Activated naive CD4-positive, alpha-beta T cell treated with anti-CD3 and anti-CD28 coated beads, Interleukin-2, amount 10 ng/mL, durations not matched to agents 7 days and 5 days (primary cell): ENCODE results near the gene LAMA5.

Experiments
- CTCF ChIA-PET: fragments of 350-600 bp; sonication (Branson Sonifier 250); formaldehyde crosslinking; loops from one replicate; lab custom pipeline; 2021; ENCODE audit warnings: antibody characterized with exemption; lab: Charles Lee
- DNase-seq: peaks from one replicate; pipeline ENCODE4 v3.0.0-alpha.2; 2020
- H3K27ac Mint-ChIP-seq: one replicate; pipeline ENCODE4 v1.8.0; 2021; ENCODE audit warnings: mild to moderate bottlenecking, moderate library complexity, mixed read lengths
- H3K27me3 Mint-ChIP-seq: one replicate; pipeline ENCODE4 v1.8.0; 2021; ENCODE audit warnings: mild to moderate bottlenecking, mixed read lengths
- H3K36me3 Mint-ChIP-seq: one replicate; pipeline ENCODE4 v1.8.0; 2021; ENCODE audit warnings: mixed read lengths
- H3K4me1 Mint-ChIP-seq: one replicate; pipeline ENCODE4 v1.8.0; 2021; ENCODE audit warnings: mixed read lengths
- H3K4me3 Mint-ChIP-seq: one replicate; pipeline ENCODE4 v1.8.0; 2021; ENCODE audit warnings: mild to moderate bottlenecking, moderate library complexity, mixed read lengths
- H3K9me3 Mint-ChIP-seq: one replicate; pipeline ENCODE4 v1.8.0; 2021; ENCODE audit warnings: mixed read lengths

The LAMA5 gene

DNA sequence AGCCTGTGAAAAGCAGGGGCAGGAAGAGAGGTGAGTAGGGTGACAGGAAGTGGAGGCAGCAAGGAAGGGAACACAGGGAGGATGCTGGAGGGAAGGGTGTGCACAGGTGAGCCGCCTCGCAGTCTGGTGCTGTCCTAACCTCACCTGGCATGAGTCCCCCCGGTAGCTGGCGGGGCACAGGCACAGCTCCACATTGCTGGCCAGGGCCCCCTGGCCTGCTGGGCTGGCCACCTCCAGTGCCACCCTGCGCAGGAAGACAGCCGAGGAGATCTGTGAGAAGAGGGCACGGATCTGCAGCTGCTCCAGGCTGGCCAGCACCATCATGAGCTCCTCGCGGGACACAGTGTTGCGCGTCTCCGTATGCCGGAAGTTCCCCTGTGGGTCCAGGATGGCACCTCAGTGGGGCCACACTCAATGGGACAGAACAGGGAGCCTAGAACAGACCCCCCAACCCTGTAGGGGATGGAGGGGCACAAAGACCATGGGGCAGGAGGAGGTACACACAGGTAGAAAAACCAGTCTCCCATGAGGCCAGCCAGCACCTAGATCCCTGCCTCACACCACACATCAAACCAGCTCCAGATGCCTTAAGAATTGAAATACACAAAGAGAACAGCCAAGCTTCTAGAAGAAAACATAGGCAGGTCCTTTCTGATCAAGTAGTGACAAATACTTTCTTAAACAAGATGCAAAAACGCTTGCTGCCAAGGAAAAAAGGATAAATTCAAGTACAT is 41.8 kb downstream of the LAMA5 start:
- no peaks in the 10 kb centered on the region for H3K4me1 Mint-ChIP-seq
- H3K9me3 Mint-ChIP-seq = no peaks in the 10 kb centered on the region
- CTCF ChIA-PET = no interaction called here
- no peaks in the 10 kb centered on the region for H3K27me3 Mint-ChIP-seq
- H3K27ac Mint-ChIP-seq = no peak overlapping the region
- H3K4me3 Mint-ChIP-seq = no peak overlapping the region
- no peaks in the 10 kb centered on the region for H3K36me3 Mint-ChIP-seq
- no peak for DNase-seq

DNA sequence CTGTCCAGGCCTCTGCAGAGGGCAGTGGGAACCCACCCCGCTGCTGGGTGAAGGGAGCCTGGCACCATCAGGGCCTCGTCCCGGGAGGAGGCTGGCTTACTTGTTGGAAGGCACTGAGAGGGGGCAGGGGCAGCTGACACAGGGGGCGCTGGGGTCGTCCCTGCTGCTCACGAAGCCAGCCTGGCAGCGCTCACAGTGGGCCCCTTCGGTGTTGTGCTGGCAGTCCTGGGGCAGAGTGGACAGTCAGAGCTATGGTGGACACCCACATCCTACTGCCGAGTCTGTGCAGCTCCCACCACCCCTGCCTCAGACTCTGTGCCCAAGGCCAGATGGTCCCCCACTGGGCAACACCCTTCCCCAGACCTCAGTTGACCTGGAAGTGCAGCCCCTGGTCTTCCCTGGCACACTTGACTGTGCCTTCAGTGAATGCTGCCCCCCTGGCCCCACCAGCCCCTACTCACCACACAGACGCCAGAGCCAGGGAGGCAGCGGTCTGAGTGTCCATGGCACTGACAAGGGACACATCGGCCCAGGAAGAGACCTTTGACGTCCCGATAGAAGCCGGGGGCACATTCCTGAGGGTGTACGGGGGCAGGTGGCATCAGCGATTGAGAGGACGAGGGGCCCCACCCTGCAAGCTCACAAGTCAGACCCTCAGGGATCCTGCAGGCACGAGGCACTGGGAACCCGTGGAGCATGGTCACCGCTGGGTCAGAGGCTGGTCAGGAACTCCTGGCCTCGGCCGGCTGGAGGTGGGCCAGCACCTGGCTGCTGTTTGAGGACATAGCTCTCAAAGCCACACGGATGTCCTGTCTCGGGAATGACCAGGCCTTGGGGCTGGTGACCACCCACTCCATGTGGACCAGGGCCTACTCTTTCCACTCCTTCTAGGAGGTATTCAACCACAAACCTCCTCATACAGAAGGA is 42.9 kb downstream of the LAMA5 start:
- Mint-ChIP-seq H3K27me3 (no peaks in the 10 kb centered on the region), H3K27ac (no peak overlapping the region), H3K9me3 (peaks cover under 1% of the 10 kb centered on the region), H3K36me3 (no peaks in the 10 kb centered on the region), H3K4me3 (no peak overlapping the region), H3K4me1 (no peaks in the 10 kb centered on the region)
- CTCF ChIA-PET = no interaction called here
- no peak for DNase-seq

DNA sequence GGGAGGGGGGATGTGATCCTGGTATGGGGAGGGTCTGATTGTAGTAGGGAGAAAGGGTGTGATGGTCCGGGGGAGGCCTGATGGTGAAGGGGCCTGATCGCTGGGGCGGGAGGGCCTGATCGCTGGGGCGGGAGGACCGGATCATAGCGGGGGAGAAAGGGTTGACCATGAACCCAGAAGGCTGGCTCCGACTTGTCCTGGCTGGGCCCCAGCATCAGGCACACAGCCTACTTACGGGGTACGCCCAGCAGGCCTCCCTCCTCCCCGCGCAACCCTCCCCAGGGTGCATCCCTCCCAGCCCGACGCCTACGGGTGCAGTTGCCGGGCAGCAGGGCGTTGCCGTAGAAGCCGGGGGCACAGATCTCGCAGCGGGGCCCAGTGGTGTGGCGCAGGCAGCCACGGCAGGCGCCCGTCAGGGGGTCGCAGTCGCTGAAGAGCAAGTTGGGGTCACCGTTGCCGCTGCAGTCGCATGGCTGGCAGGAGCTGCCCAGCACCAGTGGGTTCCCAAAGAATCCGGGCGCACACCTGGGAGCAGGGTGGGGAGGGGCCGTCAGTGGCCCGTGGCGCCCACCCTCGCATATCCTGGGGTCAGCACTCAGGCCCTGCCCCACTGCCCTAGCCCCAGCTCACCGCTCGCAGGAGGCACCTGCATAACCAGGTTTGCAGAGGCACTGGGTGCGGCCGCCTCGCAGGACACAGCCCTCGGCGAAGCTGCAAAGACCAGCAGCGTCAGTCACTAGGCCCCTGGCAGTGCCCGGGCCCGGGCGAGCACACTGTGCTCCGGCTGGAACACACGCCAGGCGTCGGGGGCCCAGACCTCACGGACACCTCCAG is 43.7 kb downstream of the LAMA5 start:
- Mint-ChIP-seq H3K4me3 (no peak overlapping the region), H3K27me3 (no peaks in the 10 kb centered on the region), H3K36me3 (no peaks in the 10 kb centered on the region), H3K27ac (no peak overlapping the region), H3K9me3 (peaks cover 2% of the 10 kb centered on the region), H3K4me1 (no peaks in the 10 kb centered on the region)
- CTCF ChIA-PET = no interaction called here
- DNase-seq = no peak

DNA sequence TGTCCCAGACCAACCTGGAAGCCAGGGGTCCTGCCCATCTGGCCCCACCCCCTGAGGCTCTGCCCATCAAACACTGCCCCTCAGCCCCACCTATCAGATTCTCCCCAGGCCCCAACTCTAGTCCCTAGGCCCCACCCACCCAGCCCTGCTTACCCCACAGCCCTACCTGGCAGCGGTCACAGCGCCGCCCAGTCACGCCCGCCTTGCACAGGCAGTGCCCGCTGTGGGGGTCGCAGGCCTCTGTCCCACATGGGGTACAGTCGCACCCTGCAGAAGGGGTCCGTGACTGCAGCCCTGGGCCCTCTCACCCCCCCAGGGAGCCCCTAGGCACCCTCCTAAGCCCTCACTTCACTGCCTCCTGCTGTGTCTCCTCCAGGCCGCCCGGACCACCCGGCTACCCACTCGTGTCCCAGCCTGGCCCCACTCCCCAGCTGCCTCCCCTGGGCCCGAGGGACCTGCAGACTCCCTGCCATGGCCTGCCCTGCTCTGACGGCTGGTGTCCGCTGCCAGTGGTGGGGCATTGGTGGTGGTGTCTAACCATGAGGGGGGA is 44.5 kb downstream of the LAMA5 start:
- no peaks in the 10 kb centered on the region for H3K4me1 Mint-ChIP-seq
- H3K27ac Mint-ChIP-seq = no peak overlapping the region
- CTCF ChIA-PET = no interaction called here
- peaks cover 2% of the 10 kb centered on the region for H3K9me3 Mint-ChIP-seq
- H3K27me3 Mint-ChIP-seq = no peaks in the 10 kb centered on the region
- H3K36me3 Mint-ChIP-seq = no peaks in the 10 kb centered on the region
- H3K4me3 Mint-ChIP-seq = no peak overlapping the region
- DNase-seq = no peak

DNA sequence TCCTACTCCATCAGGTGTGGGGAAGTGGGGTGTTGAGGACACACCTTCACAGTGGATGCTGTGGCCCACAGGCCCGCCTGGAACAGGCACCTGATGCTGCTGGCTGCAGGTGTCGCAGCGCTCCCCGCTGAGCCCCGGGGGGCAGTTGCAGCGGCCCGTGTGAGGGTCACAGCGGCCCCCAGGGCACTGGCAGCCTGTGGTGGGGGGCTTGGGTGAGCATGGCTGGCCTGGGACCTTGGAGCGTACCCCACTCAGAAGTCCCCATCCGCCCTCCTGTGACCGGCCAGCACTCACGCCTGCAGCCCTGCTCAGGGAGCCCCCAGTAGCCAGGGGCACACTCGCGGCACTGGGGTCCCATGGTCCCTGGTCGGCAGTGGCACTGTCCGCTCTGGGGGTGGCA is 45.1 kb downstream of the LAMA5 start:
- Mint-ChIP-seq H3K4me1 (no peaks in the 10 kb centered on the region), H3K27ac (no peak overlapping the region)
- CTCF ChIA-PET = no interaction called here

DNA sequence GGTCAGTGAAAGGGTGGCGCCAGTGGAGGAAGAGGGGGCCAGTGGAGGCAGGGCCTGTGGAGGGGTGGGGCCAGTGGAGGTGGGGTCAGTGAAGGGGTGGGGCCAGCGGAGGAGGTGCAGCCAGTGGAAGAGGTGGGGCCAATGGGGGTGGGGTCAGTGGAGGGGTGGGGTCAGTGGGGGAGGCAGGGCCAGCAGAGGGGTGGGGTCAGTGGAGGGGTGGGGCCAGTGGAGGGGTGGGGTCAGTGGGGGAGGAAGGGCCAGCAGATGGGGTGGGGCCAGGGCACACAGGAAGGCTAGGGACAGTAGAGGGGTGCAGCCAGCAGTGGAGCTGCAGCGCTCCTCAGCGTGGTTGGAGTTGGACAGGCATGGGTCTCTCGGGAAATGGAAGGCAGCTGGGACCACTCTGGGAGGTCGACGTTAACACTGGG is 45.6 kb downstream of the LAMA5 start:
- CTCF ChIA-PET = no interaction called here
- H3K4me3 Mint-ChIP-seq = no peak overlapping the region
- no peaks in the 10 kb centered on the region for H3K36me3 Mint-ChIP-seq
- no peak overlapping the region for H3K27ac Mint-ChIP-seq
- H3K9me3 Mint-ChIP-seq = peaks cover 2% of the 10 kb centered on the region
- H3K4me1 Mint-ChIP-seq = no peaks in the 10 kb centered on the region
- no peaks in the 10 kb centered on the region for H3K27me3 Mint-ChIP-seq
- no peak for DNase-seq

More for the DNA sequence above, 45.1 kb downstream of the LAMA5 start:
- Mint-ChIP-seq H3K36me3 (no peaks in the 10 kb centered on the region), H3K27me3 (no peaks in the 10 kb centered on the region), H3K9me3 (peaks cover 2% of the 10 kb centered on the region), H3K4me3 (no peak overlapping the region)
- no peak for DNase-seq

DNA sequence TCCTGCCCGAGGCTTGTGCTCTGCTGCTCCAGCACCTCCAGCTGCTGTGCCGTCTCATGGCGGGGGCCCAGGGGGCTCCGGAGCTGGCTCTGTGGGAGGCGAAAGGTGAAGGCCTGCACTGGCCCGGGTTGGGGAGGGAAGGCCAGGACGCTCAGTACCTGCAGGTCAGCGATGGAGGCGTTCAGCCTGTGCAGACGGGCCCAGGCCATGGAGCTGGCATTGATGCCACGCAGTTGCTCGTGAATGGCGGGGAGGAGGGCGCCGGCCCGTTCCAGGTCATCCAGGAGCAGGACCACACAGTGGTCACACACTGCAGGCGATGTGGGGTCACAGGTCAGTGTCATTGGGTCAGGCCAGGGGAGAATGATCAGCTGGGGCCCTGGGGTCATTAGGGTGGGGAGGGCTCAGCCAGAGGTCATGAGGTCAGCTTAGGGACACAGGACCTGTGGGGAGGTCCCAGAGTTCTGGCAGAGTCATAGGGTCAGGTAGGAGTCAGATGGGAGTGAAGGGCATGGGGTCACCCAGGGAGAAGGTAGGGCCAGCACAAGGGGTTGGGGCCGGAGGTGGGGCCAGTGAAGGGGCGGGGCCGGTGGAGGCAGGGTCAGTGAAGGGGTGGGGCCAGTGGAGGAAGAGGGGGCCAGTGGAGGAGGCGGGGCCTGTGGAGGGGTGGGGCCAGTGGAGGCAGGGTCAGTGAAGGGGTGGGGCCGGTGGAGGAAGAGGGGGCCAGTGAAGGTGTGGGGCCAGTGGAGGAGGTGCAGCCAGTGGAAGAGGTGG is 46.3 kb downstream of the LAMA5 start:
- Mint-ChIP-seq H3K4me1 (no peaks in the 10 kb centered on the region), H3K27me3 (no peaks in the 10 kb centered on the region)
- CTCF ChIA-PET = no interaction called here

DNA sequence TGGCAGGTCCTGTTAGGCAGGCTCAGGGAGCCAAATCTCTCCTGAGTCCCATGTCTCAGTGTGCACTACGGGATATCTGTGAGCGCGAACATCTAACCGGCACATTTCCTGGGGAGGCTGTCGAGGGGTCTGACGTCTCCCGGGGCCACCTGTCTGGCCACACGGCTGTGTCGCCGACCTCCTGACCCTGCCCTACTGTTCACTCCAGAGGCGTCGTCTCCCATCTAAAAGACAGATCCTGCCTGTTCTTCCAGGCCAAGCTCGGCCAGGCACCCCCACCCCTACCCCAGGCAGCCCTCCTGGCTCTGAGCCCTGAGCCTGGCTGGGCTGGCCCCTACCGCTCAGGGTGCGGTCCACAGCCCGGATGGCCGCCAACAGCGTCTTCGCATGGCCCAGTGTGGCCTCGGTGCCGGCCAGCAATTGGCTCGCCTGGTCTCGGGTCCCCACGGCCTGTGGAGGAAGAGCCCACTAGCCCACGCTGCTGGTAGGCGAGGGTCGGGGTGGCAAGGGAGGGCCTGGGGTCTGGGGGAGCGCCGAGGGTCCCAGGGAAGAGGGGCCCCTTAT is 47.7 kb downstream of the LAMA5 start:
- H3K27me3 Mint-ChIP-seq = no peaks in the 10 kb centered on the region
- no peak for DNase-seq
- H3K4me3 Mint-ChIP-seq = no peak overlapping the region
- H3K36me3 Mint-ChIP-seq = no peaks in the 10 kb centered on the region
- CTCF ChIA-PET = no interaction called here
- H3K4me1 Mint-ChIP-seq = no peaks in the 10 kb centered on the region
- H3K27ac Mint-ChIP-seq = peak overlapping the region; percentile 65
- H3K9me3 Mint-ChIP-seq = peaks cover 2% of the 10 kb centered on the region

More for the DNA sequence above, 46.3 kb downstream of the LAMA5 start:
- no peaks in the 10 kb centered on the region for H3K36me3 Mint-ChIP-seq
- DNase-seq = no peak
- no peak overlapping the region for H3K4me3 Mint-ChIP-seq
- H3K27ac Mint-ChIP-seq = no peak overlapping the region
- peaks cover 2% of the 10 kb centered on the region for H3K9me3 Mint-ChIP-seq

DNA sequence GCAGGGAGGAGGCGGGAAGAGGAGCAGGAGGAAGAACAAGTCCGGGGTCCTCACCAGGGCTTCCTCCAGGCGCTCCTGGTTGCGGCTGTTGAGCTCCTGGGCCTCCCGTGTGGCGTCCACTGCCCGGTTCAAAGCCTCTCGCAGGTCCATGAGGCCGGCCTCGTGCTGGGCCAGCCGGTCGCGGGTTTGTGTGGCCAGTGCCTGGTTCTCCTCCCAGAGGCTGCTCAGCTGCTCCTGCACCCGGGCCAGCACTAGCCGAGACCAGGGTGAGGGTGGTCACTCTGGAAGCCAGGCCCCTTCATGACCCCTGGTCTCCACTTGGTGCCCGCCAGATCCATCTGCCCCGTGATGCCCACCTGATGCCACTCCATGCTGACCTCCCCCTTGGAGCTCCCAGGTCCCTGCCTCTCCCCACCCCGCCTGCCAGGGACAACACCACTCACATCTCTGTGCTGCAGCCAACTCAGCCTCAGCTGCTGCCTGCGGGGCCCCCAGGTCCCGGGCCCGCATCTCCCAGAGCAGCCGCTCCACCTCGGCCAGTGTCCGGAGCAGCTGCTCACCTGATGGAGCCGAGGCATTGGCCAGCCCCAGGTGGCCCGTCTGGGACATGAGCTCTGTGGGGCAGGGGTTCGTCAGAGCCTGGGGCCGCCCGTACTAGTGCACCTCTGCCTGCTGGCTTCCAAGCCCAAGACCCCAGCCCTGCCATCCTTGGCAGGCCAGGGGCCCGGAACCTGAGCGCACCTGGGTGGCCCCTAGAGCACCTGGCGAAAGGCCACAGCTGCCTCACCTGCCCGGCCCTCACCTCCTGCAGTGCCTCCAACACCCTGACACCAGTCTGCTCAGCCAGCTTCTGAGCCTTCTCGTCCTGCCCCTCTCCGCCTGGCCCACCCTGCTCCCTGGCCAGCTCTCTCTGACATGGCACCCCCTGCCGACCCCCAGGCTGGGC is 48.4 kb downstream of the LAMA5 start:
- CTCF ChIA-PET = no interaction called here
- H3K4me3 Mint-ChIP-seq = no peak overlapping the region
- DNase-seq = no peak
- H3K27me3 Mint-ChIP-seq = no peaks in the 10 kb centered on the region
- H3K9me3 Mint-ChIP-seq = peaks cover 2% of the 10 kb centered on the region
- H3K36me3 Mint-ChIP-seq = no peaks in the 10 kb centered on the region
- no peak overlapping the region for H3K27ac Mint-ChIP-seq
- H3K4me1 Mint-ChIP-seq = no peaks in the 10 kb centered on the region

DNA sequence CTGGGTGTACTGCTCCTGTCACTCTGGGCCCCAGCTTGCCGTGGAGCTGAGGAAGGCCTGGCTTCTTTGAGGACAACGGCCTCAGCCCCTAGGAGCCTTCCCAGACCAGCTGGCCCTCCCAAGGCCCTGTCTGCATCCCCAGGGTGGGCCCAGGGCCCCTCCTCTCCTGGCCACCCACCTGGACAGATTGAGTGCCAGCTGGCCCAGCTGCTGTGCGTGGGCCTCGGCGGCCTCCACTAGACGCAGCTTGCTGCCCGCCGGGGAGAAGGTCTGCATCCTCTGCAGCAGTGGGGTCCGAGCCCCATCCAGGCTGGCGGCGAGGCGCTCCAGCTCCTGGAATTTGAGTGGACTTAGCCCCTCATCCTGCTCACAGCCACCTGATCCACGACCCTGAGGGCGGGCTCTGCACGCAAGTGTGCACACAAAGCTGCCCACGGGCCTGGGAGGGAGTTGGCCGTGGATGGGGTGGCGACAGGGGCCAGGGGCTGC is 49.9 kb downstream of the LAMA5 start:
- CTCF ChIA-PET = no interaction called here
- DNase-seq = no peak
- Mint-ChIP-seq H3K4me3 (no peak overlapping the region), H3K27me3 (no peaks in the 10 kb centered on the region), H3K4me1 (no peaks in the 10 kb centered on the region), H3K36me3 (no peaks in the 10 kb centered on the region), H3K9me3 (peaks cover 2% of the 10 kb centered on the region), H3K27ac (no peak overlapping the region)

DNA sequence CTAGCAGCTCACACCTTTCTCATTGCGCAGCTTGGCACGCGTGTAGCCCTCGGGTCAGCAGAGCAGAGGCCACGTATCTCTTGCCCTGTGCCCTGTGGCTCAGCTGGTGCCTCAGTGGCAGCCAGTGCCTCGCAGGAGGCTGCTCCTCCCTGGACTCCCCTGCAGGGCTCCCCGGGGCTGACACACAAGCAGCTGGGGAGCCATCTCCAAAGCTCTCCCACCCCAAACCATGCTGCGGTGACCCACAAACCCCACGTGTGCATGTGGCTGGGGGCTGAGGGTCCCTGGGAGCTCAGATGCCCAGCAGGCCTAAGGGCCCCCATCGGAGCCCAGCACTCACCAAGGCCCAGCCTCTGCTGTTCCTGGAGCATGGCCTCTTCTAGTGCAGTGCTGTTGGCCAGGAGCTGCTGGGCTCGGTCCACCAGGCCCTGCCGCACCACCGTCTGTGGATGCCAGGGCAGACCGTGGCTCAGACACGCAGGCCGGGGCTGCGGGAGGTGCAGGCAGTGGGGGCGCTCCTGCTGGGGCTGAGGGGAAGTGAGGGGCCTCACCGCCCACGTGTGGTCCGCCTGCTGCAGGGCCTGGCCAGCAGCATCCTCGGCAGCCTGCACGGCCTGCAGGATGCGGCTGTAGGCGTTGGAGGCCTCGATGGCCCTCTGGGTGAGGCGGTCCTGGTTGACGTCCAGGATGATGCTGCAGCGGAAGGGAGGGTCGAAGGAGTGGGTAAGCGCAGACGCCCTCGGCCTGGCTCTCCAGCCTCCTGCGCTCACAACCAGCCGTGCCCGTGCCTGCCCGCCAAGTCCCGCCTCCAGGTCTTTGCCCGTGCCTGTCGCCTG is 50.6 kb downstream of the LAMA5 start:
- Mint-ChIP-seq H3K9me3 (peaks cover 2% of the 10 kb centered on the region), H3K4me1 (no peaks in the 10 kb centered on the region), H3K36me3 (no peaks in the 10 kb centered on the region), H3K27me3 (no peaks in the 10 kb centered on the region), H3K4me3 (no peak overlapping the region), H3K27ac (no peak overlapping the region)
- CTCF ChIA-PET = interaction anchor here (0.8 kb wide), 1 partner anchor 13 kb away, joined by 3 read pairs; no protein-coding TSS in a partner anchor
- DNase-seq = no peak
